HL-60/S4 treated with retinoic acid at 250 ng/mL for 4 days and 3 days (cell line): Measurements from ENCODE around the gene NTN1.

ENCODE experiments used
- in situ Hi-C: fragments of 300-500 bp; cut with MboI; formaldehyde crosslinking; loops from 2 replicates; pipeline ENCODE4 v1.7.0; 2022; ENCODE audit warnings: low sequenced_read_pairs

Gene NTN1

GRCh38 chr17:9212376-9213302 is 191.3 kb downstream of the NTN1 start:
- in situ Hi-C loops = no loop called here

GRCh38 chr17:9213303-9213640 is 192.0 kb downstream of the NTN1 start:
- in situ Hi-C loops = no loop called here

GRCh38 chr17:9215465-9215864 is 194.2 kb downstream of the NTN1 start:
- in situ Hi-C loops = no loop called here

- in situ Hi-C loops = no loop called here
Measured at GRCh38 chr17:9217151-9218056, 196.1 kb downstream of the NTN1 start.

- in situ Hi-C loops = no loop called here
Measured at GRCh38 chr17:9218064-9218635, 196.8 kb downstream of the NTN1 start.

- in situ Hi-C loops = no loop called here
Measured at GRCh38 chr17:9218911-9219310, 197.6 kb downstream of the NTN1 start.

GRCh38 chr17:9219631-9220397 is 198.5 kb downstream of the NTN1 start:
- in situ Hi-C loops = no loop called here

- in situ Hi-C loops = no loop called here
Measured at GRCh38 chr17:9220398-9221146, 199.3 kb downstream of the NTN1 start.

GRCh38 chr17:9221147-9221921 is 200.0 kb downstream of the NTN1 start:
- in situ Hi-C loops = no loop called here

- in situ Hi-C loops = no loop called here
Measured at GRCh38 chr17:9221922-9222180, 200.5 kb downstream of the NTN1 start.

- in situ Hi-C loops = no loop called here
Measured at GRCh38 chr17:9223531-9223930, 202.2 kb downstream of the NTN1 start.

GRCh38 chr17:9224485-9224884 is 203.2 kb downstream of the NTN1 start:
- in situ Hi-C loops = no loop called here

- in situ Hi-C loops = no loop called here
Measured at GRCh38 chr17:9225305-9226101, 204.2 kb downstream of the NTN1 start.

- in situ Hi-C loops = no loop called here
Measured at GRCh38 chr17:9226130-9226793, 205.0 kb downstream of the NTN1 start.

- in situ Hi-C loops = no loop called here
Measured at GRCh38 chr17:9226794-9227135, 205.5 kb downstream of the NTN1 start.

GRCh38 chr17:9227819-9228407 is 206.6 kb downstream of the NTN1 start:
- in situ Hi-C loops = no loop called here

- in situ Hi-C loops = no loop called here
Measured at GRCh38 chr17:9228408-9229159, 207.3 kb downstream of the NTN1 start.
